Nephron progenitor cell (in vitro differentiated cells): ENCODE results near the gene GIN1.

Experiments
- DNase-seq: peaks from one replicate; pipeline ENCODE4 v3.0.0; 2021
- H3K27ac Mint-ChIP-seq: 2 replicates; pipeline ENCODE4 v1.8.0; 2021; ENCODE audit warnings: mild to moderate bottlenecking, moderate library complexity, mixed read lengths
- H3K27me3 Mint-ChIP-seq: 2 replicates; pipeline ENCODE4 v1.8.0; 2021; ENCODE audit warnings: mild to moderate bottlenecking, low read depth, mixed read lengths; ENCODE audit not compliant: poor library complexity
- H3K36me3 Mint-ChIP-seq: 2 replicates; pipeline ENCODE4 v1.8.0; 2021; ENCODE audit warnings: low read depth, mixed read lengths
- H3K4me1 Mint-ChIP-seq: 2 replicates; pipeline ENCODE4 v1.8.0; 2021; ENCODE audit warnings: mixed read lengths
- H3K4me3 Mint-ChIP-seq: 2 replicates; pipeline ENCODE4 v1.8.0; 2021; ENCODE audit warnings: mild to moderate bottlenecking, moderate library complexity, mixed read lengths
- H3K9me3 Mint-ChIP-seq: 2 replicates; pipeline ENCODE4 v1.8.0; 2021; ENCODE audit warnings: mild to moderate bottlenecking, moderate library complexity, mixed read lengths
- TF ChIP-seq, protein P1 (sequence below): fragments of 200-600 bp; sonication (generic); IDR thresholded peaks from 2 replicates; pipeline ENCODE4 v1.5.0; 2021; ENCODE audit warnings: antibody characterized with exemption

Gene GIN1

GRCh38 chr5:103127292-103127817 lies 7.4 kb upstream of the GIN1 start:
- peaks cover 42% of the 10 kb centered on the region for H3K36me3 Mint-ChIP-seq

DNA sequence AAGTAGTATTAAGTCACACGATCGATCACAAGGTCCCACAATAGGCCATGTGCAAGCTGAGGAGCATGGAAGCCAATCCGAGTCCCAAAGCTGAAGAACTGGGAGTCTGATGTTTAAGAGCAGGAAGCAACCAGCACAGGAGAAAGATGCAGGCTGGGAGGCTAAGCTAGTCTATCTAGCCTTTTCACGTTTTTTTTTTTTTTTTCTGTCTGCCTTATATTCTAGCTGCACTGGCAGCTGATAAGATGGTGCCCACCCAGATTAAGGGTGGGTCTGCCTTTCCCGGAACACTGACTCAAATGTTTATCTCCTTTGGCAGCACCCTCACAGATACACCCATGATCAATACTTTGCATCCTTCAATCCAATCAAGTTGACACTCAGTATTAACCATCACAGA lies 6.6 kb upstream of the GIN1 start:
- Mint-ChIP-seq H3K27ac (no peak overlapping the region), H3K4me3 (no peak overlapping the region), H3K9me3 (no peaks in the 10 kb centered on the region), H3K27me3 (no peaks in the 10 kb centered on the region), H3K36me3 (peaks cover 40% of the 10 kb centered on the region), H3K4me1 (peaks cover 14% of the 10 kb centered on the region)
- no peak for DNase-seq
- TF ChIP-seq, protein P1, sequence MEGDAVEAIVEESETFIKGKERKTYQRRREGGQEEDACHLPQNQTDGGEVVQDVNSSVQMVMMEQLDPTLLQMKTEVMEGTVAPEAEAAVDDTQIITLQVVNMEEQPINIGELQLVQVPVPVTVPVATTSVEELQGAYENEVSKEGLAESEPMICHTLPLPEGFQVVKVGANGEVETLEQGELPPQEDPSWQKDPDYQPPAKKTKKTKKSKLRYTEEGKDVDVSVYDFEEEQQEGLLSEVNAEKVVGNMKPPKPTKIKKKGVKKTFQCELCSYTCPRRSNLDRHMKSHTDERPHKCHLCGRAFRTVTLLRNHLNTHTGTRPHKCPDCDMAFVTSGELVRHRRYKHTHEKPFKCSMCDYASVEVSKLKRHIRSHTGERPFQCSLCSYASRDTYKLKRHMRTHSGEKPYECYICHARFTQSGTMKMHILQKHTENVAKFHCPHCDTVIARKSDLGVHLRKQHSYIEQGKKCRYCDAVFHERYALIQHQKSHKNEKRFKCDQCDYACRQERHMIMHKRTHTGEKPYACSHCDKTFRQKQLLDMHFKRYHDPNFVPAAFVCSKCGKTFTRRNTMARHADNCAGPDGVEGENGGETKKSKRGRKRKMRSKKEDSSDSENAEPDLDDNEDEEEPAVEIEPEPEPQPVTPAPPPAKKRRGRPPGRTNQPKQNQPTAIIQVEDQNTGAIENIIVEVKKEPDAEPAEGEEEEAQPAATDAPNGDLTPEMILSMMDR, result no peak

More at GRCh38 chr5:103127292-103127817, 7.4 kb upstream of the GIN1 start:
- Mint-ChIP-seq H3K4me1 (peaks cover 6% of the 10 kb centered on the region), H3K9me3 (no peaks in the 10 kb centered on the region), H3K27me3 (no peaks in the 10 kb centered on the region), H3K4me3 (no peak overlapping the region), H3K27ac (no peak overlapping the region)
- TF ChIP-seq, protein P1, result no peak
- no peak for DNase-seq

DNA sequence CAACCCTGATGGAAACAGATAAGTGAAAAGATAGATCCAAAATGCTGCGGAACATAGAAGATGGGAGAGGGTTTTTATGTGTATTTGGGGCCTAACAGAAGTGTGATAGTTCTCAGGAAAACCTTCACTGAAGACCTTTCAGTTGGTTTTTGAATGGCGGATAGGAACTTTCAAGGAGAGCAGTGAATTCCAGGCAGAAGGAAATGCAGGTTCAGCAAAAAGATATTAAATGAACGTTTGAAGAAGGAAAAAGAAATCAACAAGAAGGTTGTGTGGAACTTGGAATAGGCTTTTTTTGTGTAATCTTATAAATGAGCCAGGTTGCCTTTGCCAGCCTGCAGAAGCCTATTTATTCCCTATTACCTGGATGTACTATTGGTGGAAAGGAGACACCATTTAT lies 2.3 kb upstream of the GIN1 start:
- Mint-ChIP-seq H3K9me3 (no peaks in the 10 kb centered on the region), H3K36me3 (peaks cover 27% of the 10 kb centered on the region), H3K4me3 (peak overlapping the region; percentile 98), H3K4me1 (peaks cover 34% of the 10 kb centered on the region), H3K27me3 (no peaks in the 10 kb centered on the region), H3K27ac (no peak overlapping the region)
- TF ChIP-seq, protein P1, result no peak
- no peak for DNase-seq

DNA sequence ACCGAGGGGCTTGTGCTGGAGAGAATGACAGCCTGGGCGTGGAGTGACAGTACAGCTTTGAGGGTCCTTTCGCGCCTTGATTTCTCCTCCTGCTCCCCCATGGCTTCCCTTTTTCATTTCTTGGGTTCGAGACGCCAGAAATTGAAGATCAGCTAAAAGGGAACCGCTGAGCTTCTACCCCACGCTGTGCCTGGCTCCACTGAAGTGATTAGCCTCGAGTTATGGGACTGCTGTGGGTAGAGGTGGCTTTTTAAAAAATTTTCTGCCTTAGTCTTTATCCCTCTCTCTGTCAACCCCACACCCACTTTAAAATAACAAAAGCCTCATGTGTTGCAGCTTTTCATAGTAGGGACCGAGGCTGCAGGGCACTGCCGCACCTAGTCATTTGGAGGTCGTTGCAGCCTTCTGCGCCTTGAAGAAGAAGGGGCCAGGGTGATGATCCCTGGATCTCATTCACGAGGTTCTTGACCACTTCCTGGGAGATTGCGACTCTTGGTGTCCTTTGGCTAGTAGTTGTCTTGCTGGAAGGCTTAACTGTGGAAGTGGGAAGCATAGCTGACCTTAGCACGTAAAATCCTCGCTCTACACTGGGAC lies 766 bp upstream of the GIN1 start:
- peaks cover 27% of the 10 kb centered on the region for H3K36me3 Mint-ChIP-seq
- peak overlapping the region; percentile 100 for H3K27ac Mint-ChIP-seq
- TF ChIP-seq, protein P1, result no peak
- no peaks in the 10 kb centered on the region for H3K27me3 Mint-ChIP-seq
- DNase-seq, result peak; percentile 10
- H3K9me3 Mint-ChIP-seq, result no peaks in the 10 kb centered on the region
- peak overlapping the region; percentile 98 for H3K4me3 Mint-ChIP-seq
- peaks cover 34% of the 10 kb centered on the region for H3K4me1 Mint-ChIP-seq

DNA sequence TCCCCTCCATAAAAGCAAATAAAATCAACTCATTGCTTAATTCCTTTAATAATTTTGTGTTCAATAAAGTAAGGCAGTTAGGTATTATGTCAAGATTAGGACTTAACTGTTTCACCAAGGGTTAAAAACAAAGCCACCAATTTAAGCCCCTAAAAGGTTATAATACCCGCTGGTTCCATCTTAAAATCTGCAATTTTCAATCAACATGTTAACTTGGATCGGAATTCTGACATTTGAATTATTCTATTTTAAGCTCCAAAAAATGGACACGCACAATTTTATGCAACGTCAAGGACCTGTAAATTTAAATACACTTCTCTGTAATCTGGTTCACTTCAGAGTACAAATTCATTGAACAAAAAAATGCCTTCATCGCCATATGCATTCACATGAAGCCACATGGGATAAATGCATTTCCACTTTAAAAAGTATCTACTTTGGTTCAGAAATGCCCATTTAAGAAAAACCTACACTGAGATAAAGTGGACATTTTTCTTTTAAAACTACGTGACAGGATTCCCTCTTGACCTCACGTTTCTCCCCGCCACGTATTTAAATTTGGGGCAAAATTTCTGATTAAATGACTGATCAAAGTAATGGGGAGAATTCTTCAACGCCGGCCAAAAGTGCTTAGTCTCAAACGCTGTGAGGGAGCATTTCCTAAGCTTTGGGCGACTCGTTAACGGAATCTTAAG lies 721 bp downstream of the GIN1 start:
- Mint-ChIP-seq H3K4me1 (peaks cover 34% of the 10 kb centered on the region), H3K27me3 (no peaks in the 10 kb centered on the region), H3K36me3 (peaks cover 19% of the 10 kb centered on the region), H3K4me3 (peak overlapping the region; percentile 98), H3K9me3 (no peaks in the 10 kb centered on the region), H3K27ac (peak overlapping the region; percentile 100)
- TF ChIP-seq, protein P1, result no peak
- no peak for DNase-seq
